ENCODE data around the gene NAPA.

The NAPA gene

DNA sequence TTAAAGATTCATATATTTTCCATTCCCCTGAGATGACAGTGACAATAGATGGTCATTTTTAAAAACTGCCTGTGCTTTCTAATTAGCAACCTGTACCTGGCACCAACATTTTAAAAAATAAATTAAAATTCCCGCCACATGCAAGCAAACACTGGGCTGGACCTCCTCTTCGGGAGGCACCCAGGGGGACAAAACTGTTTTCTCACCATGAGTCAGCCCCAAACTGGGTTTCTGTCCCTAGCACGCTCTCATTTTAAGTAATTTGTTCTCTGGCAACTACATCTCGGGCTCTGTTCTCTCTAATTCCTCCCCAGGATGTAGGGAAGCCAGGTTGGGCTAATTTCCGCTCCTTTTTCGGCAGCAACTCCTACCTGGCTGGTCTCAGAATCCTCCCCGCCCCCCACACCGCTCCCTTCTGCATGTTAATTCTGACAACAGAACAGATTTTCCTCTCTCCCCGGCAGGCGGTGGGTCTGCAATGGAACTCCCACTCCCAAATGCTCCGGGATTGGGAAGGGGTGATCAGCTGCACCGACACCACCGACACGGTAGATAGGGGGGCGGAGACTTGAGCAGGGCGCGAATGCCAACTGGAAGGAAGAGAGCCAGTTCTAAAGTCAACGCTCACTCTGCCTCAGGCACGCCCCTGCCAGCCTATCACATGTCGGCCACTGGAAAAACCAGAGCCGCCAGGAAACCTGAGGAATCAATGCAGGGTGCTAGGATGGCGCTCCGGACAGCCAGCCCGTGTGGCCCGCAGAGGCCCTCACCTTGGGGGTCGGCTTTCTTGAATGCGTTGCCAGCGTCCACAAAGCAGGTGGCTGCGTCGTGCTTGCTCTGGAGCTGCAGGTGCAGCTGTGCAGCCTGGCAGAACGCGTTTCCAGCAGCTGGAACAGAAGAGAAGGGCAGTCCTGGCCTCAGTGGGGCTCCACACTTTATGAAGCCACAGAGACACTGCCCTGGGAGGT, 14.7 kb downstream of the NAPA start:
- no peak for FAIRE-seq

DNA sequence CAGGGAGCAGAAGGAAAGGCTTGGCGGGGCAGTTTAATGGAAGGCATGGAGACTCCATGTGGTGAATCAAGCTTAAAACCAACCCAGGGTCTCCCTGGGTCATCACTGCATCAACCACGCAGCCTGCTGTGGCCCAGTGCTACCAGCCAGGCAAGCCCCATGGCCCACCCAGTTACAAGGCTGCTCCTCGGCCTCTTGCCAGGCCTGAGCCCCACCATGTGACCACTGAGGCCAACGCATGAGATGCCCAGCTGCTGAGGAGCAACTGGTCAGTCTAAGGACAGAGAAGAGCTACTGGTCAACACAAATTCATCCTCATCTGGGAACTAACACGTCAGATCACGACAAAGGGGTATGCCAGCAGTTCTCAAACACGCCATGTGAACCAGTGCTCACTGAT, 15.5 kb downstream of the NAPA start:
- FAIRE-seq = no peak

GRCh38 chr19:47498561-47498960, 16.3 kb downstream of the NAPA start:
- FAIRE-seq = no peak

DNA sequence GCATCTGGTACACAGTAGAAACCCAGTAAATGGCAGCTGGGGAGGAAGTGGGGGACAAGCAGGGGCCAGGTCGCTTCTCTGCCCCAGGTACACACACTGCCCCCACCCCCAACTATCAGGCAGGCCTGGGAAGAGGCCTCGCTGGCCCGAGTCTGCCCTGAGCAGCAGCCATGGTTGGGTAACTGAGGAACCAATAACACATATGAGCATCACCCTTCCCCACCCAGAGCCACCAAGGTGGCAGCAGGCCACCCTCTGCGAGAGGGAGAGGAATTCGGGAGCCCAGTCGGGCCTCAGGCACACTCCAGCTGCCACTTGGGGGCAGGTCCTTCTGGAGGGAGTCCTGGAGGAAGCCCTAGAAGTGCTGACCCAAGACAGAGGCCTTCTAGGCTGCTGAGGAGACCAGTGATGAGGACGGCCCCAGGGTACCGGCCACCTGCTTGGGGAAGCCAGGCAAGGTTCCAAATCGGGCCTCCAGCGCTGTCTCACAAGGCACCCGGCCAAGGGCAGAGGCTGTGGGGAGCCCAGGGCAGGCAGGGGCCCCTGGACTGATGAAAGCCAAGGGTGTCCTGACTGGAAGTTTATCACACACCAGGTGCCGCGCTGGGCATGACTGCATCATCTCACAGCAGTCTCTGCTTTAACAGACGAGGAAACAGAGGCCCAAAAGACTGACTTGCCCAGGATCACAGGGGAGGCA, 16.9 kb downstream of the NAPA start:
- FAIRE-seq = no peak

GRCh38 chr19:47497050-47497766, 17.7 kb downstream of the NAPA start:
- no peak for FAIRE-seq

- FAIRE-seq = no peak
Measured at GRCh38 chr19:47495478-47496372, 19.1 kb downstream of the NAPA start.

GRCh38 chr19:47494729-47495128, 20.1 kb downstream of the NAPA start:
- no peak for FAIRE-seq

GRCh38 chr19:47494211-47494547, 20.7 kb downstream of the NAPA start:
- no peak for FAIRE-seq

GRCh38 chr19:47493378-47494210, 21.3 kb downstream of the NAPA start:
- FAIRE-seq = no peak

- FAIRE-seq = no peak
Measured at GRCh38 chr19:47492571-47493377, 22.1 kb downstream of the NAPA start.

- FAIRE-seq = no peak
Measured at GRCh38 chr19:47492137-47492533, 22.7 kb downstream of the NAPA start.

GRCh38 chr19:47491358-47492136, 23.3 kb downstream of the NAPA start:
- no peak for FAIRE-seq

DNA sequence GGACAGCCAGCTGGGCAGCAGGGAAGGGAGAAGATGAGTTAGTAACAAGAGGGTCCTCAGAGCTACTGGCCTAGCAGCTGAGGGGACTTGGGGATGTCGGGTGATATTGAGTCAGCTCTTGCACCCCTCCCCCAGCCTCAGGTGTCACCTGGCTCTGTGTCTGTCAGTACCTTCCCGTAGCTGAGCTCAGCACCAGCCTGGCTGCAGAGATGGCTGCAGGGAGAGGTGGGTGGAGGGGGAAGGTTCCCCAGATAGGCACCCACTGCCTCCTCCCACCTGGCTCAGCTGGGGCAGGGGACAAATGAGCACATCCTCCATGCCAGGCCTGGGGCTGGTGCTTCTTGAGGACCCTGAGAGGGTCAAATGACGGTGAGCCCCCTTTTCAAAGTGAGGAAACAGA, 24.0 kb downstream of the NAPA start:
- FAIRE-seq = no peak

GRCh38 chr19:47490031-47490430, 24.8 kb downstream of the NAPA start:
- FAIRE-seq = no peak

GRCh38 chr19:47489072-47489914, 25.6 kb downstream of the NAPA start:
- no peak for FAIRE-seq

- no peak for FAIRE-seq
Measured at GRCh38 chr19:47487551-47488515, 27.0 kb downstream of the NAPA start.

GRCh38 chr19:47486900-47487299, 28.0 kb downstream of the NAPA start:
- FAIRE-seq = no peak
